Type B pancreatic cell (in vitro differentiated cells): ENCODE results near the gene TMEM156. TPM values are rescaled to one million over a fixed set of nuclear protein-coding genes. Genes with fewer than 3 reads are reported as not detected.

Source experiments
- DNase-seq: peaks from one replicate; pipeline ENCODE4 v3.0.0; 2021; ENCODE audit warnings: mixed read lengths; ENCODE audit not compliant: unreplicated experiment; ENCODE audit errors: extremely low spot score
- H3K27ac Mint-ChIP-seq: 2 replicates; pipeline ENCODE4 v1.8.0; 2021; ENCODE audit warnings: mild to moderate bottlenecking, mixed read lengths
- H3K27me3 Mint-ChIP-seq: 2 replicates; pipeline ENCODE4 v1.8.0; 2021; ENCODE audit warnings: mixed read lengths
- H3K36me3 Mint-ChIP-seq: 2 replicates; pipeline ENCODE4 v1.8.0; 2021; ENCODE audit warnings: mixed read lengths
- H3K4me1 Mint-ChIP-seq: one replicate; pipeline ENCODE4 v1.8.0; 2021; ENCODE audit warnings: mixed read lengths; ENCODE audit not compliant: unreplicated experiment
- H3K4me3 Mint-ChIP-seq: 2 replicates; pipeline ENCODE4 v1.8.0; 2021; ENCODE audit warnings: mild to moderate bottlenecking, mixed read lengths
- H3K9me3 Mint-ChIP-seq: 2 replicates; pipeline ENCODE4 v1.8.0; 2021; ENCODE audit warnings: mixed read lengths
- total RNA-seq: library from RNA; stranded (reverse); gene quantifications from 2 replicates; pipeline ENCODE4 v1.2.1, GENCODE V29; 2021; ENCODE audit warnings: low replicate concordance
- TF ChIP-seq, protein P1 (sequence below): fragments of 200-600 bp; sonication (generic); conservative IDR thresholded peaks from 2 replicates; pipeline ENCODE4 v1.5.0; 2021; ENCODE audit warnings: antibody characterized with exemption, mild to moderate bottlenecking

Gene TMEM156
- total RNA-seq, 1 donor from 2014 or later = not detected

DNA sequence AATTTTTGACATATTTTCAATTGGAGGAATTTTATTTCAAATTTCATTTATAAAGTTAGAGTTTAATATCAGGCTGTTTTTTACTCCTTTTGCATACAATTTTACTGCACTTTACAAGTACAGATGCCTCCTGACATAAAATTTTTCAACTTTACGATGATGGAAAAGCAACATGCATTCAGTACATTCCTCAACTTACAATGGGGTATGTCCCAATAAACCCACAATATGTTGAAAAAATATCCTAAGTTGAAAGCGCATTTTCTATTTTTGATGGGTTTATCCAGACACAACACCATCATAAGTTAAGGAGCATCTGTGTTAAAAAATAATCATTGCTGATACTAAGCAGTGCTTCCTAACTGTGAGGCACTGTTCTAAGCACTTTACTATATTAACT lies 34.2 kb upstream of the TMEM156 start:
- Mint-ChIP-seq H3K27ac (no peak overlapping the region), H3K4me3 (no peak overlapping the region), H3K27me3 (peaks cover 6% of the 10 kb centered on the region), H3K36me3 (peaks cover 3% of the 10 kb centered on the region), H3K4me1 (peaks cover 13% of the 10 kb centered on the region), H3K9me3 (no peaks in the 10 kb centered on the region)
- DNase-seq = no peak
- TF ChIP-seq, protein P1, sequence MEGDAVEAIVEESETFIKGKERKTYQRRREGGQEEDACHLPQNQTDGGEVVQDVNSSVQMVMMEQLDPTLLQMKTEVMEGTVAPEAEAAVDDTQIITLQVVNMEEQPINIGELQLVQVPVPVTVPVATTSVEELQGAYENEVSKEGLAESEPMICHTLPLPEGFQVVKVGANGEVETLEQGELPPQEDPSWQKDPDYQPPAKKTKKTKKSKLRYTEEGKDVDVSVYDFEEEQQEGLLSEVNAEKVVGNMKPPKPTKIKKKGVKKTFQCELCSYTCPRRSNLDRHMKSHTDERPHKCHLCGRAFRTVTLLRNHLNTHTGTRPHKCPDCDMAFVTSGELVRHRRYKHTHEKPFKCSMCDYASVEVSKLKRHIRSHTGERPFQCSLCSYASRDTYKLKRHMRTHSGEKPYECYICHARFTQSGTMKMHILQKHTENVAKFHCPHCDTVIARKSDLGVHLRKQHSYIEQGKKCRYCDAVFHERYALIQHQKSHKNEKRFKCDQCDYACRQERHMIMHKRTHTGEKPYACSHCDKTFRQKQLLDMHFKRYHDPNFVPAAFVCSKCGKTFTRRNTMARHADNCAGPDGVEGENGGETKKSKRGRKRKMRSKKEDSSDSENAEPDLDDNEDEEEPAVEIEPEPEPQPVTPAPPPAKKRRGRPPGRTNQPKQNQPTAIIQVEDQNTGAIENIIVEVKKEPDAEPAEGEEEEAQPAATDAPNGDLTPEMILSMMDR = no peak

DNA sequence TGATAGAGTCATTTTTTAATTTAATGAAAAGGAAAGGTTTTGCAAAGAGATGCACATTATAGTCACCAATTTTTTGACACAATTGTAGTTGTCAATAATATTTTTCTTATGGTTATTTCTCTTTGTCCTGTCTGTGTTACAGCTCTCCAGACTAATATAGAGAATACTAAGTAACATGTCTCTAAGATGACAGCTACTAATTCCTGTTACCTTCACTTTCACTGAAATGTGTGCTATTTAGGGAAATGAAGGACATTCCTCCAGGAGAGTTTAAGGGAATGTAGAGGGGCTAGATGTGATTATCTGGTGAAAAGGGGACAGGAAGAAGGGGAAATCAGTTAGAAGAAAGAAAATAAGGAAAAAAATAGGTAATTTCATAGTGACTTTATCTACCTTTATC lies 31.2 kb upstream of the TMEM156 start:
- peaks cover 13% of the 10 kb centered on the region for H3K4me1 Mint-ChIP-seq
- no peak for DNase-seq
- H3K4me3 Mint-ChIP-seq = no peak overlapping the region
- H3K36me3 Mint-ChIP-seq = peaks cover 3% of the 10 kb centered on the region
- TF ChIP-seq, protein P1 = no peak
- H3K27ac Mint-ChIP-seq = no peak overlapping the region
- H3K9me3 Mint-ChIP-seq = no peaks in the 10 kb centered on the region
- peaks cover 6% of the 10 kb centered on the region for H3K27me3 Mint-ChIP-seq

DNA sequence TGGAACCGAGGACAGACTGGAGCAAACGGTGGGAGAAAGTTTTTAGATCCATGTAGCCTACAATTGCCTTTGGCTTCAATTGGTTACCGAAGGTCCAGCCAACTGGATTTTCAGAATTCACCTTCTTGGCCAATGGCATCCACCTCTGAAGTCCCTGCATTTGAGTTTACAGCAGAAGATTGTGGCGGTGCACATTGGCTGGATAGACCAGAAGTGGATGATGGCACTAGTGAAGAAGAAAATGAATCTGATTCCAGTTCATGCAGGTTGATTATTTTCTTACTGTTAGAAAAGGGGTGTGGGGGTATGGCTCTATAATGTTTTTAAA lies 30.5 kb upstream of the TMEM156 start:
- H3K9me3 Mint-ChIP-seq = no peaks in the 10 kb centered on the region
- H3K36me3 Mint-ChIP-seq = peaks cover 3% of the 10 kb centered on the region
- DNase-seq = no peak
- H3K4me3 Mint-ChIP-seq = peak overlapping the region; percentile 48
- H3K4me1 Mint-ChIP-seq = peaks cover 13% of the 10 kb centered on the region
- H3K27ac Mint-ChIP-seq = no peak overlapping the region
- TF ChIP-seq, protein P1 = no peak
- peaks cover 6% of the 10 kb centered on the region for H3K27me3 Mint-ChIP-seq

DNA sequence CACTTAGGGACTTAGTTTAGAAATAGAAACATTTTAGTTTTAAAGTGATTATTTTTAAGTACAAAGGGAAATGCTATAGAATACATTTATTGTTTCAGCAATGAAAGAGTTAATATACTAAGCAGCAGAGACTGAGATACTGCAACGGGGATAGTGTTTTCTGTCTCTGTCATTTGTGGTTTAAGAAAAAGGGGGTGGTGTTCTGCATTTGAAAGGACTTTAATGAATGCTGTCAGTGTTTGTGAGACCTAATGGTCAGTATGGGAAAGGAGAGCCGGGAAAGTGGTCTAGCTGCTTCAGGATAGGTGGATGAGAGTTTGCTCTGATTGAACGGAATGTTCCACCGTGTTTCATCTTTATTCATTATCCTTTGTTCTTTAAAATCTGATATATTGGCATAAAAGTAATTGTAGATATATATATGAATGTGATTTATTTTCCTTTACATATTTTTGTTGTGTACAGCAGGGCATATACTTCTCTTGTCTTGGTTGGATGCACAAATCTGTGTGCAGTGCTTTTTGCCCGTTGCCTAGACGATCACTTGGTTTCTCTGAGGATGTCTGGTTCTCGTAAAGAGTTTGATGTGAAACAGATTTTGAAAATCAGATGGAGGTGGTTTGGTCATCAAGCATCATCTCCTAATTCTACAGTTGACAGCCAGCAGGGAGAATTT lies 30.0 kb upstream of the TMEM156 start, which contains the start of gene KLHL5:
TSS of gene KLHL5 (plus strand) at position 139 of the 676 bp plus-strand sequence. CDS start at position 560, 421 bp downstream.
- Mint-ChIP-seq H3K9me3 (no peaks in the 10 kb centered on the region), H3K4me3 (peak within 1 kb of the TSS; percentile 69), H3K27me3 (peaks cover 6% of the 10 kb centered on the region), H3K4me1 (peaks cover 13% of the 10 kb centered on the region), H3K36me3 (peaks cover 3% of the 10 kb centered on the region), H3K27ac (no peak within 1 kb of the TSS)
- TF ChIP-seq, protein P1 = no peak
- DNase-seq = no peak

DNA sequence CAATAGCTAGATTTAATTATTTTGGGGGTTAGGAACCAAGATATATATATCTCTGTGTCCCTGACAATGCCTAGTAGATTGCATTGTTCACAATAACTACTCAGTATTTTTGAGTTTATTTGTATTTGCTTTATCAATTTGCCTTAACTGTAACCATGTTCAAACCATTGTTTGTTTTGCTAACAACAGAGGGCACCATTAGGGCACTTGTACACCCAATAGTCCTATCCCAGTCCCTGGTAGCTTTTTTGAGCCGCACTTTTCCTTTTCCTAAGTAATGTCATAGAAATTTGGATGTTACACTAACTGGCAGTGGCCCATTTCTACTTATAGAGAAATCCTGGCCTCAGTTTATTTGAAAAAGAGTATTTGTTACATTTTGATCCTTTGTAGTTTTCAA lies 29.2 kb upstream of the TMEM156 start:
- Mint-ChIP-seq H3K27ac (no peak overlapping the region), H3K4me1 (peaks cover 13% of the 10 kb centered on the region), H3K36me3 (no peaks in the 10 kb centered on the region), H3K27me3 (peaks cover 6% of the 10 kb centered on the region), H3K9me3 (no peaks in the 10 kb centered on the region), H3K4me3 (no peak overlapping the region)
- TF ChIP-seq, protein P1 = no peak
- no peak for DNase-seq
